Measurements from ENCODE around the gene LCAT.
A peak's percentile ranks its signal among the peaks of the same experiment; 100 is the strongest.

LCAT gene

GRCh38 chr16:67909056-67909742, 34.7 kb downstream of the LCAT start:
- no peak for DNase-seq (ENCODE audit: low spot score)

GRCh38 chr16:67907397-67908180, 36.3 kb downstream of the LCAT start:
- DNase-seq (ENCODE audit: low spot score): no peak

- DNase-seq (ENCODE audit: low spot score): no peak
These were observed 41.1 kb downstream of the LCAT start for GRCh38 chr16:67902831-67903230.

GRCh38 chr16:67901734-67902133, 42.2 kb downstream of the LCAT start:
- DNase-seq (ENCODE audit: low spot score): no peak

GRCh38 chr16:67897231-67897630, 46.7 kb downstream of the LCAT start:
- DNase-seq (ENCODE audit: low spot score): no peak

- DNase-seq (ENCODE audit: low spot score): no peak
These were observed 50.0 kb downstream of the LCAT start for GRCh38 chr16:67893743-67894399.

GRCh38 chr16:67892899-67893742, 50.8 kb downstream of the LCAT start, which contains the start of gene PSKH1:
PSKH1 (plus strand) TSS chr16:67893254; CDS start chr16:67908750, 15,496 bp downstream.
- peak; percentile 97 for DNase-seq (ENCODE audit: low spot score)

- no peak for DNase-seq (ENCODE audit: low spot score)
These were observed 51.5 kb downstream of the LCAT start for GRCh38 chr16:67892375-67892774.

All from ecto neural progenitor cell (in vitro differentiated cells).